Right atrium auricular region (tissue), 2 donors: Measurements from ENCODE around the gene HDAC9. TPM values are rescaled to one million over a fixed set of nuclear protein-coding genes. Genes with fewer than 3 reads are reported as not detected.

Experiments used
- DNase-seq: peaks from one replicate; pipeline ENCODE4 v3.0.0-alpha.2; 2019; ENCODE audit warnings: low spot score
- H3K27ac ChIP-seq, 2 donors: fragments of 200-600 bp; sonication (generic); 1 replicate in 1 of 2; 2 replicates in 1 of 2; pipeline ENCODE4 v1.5.1; 2016 to 2019
- H3K27me3 ChIP-seq, 2 donors: fragments of 200-600 bp; sonication (generic); one replicate each; pipeline versions ENCODE4 v1.5.1 to v1.6.0; 2017 to 2019
- H3K36me3 ChIP-seq: fragments of 200-600 bp; sonication (generic); one replicate; pipeline ENCODE4 v1.5.1; 2016
- H3K4me1 ChIP-seq, 2 donors: fragments of 200-600 bp; sonication (generic); one replicate each; pipeline versions ENCODE4 v1.5.1 to v1.6.0; 2017 to 2019
- H3K4me3 ChIP-seq, 2 donors: fragments of 200-600 bp; sonication (generic); 1 replicate in 1 of 2; 2 replicates in 1 of 2; pipeline ENCODE4 v1.5.1; 2017 to 2019; ENCODE audit warnings: mild to moderate bottlenecking in 1 of 2, moderate library complexity in 1 of 2
- H3K9me3 ChIP-seq, 2 donors: fragments of 200-600 bp; sonication (generic); one replicate each; pipeline ENCODE4 v1.5.1; 2019
- total RNA-seq, 2 donors: library from RNA; depleted of rRNA; stranded (reverse); fragments of >200 nt; gene quantifications; one replicate each; pipeline ENCODE4 v1.1.0, GENCODE V29; 2016
- TF ChIP-seq, protein P1 (sequence below), 2 donors: fragments of 200-600 bp; sonication (generic); IDR thresholded peaks; one replicate each; pipeline ENCODE4 v1.5.1; 2019; ENCODE audit warnings: antibody characterized with exemption in 2 of 2

HDAC9 gene
- total RNA-seq, 2 donors from 2014 or later = 16.6 to 28.0 TPM

DNA sequence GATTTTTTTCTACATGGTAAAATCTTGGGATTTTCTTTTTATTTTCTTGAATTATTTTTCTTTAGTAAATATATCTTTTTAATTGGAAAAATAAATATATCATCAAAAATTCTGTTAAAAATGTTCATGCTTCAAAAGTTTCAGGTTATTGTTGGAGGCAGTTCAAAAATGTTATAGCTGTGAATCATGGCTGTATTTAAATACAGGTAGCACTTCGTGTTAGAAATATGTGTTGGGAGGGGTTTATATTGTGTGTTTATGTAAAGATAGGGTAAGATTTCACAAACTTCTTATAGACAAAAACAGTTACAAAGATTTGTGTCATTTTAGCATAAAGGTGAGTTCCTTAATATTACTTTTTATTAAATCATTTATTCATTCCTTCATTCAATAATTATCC, 60.4 kb downstream of the HDAC9 start:
- Histone ChIP-seq H3K36me3 (no peaks in the 10 kb centered on the region), H3K4me1 (peaks cover 0 to 14% of the 10 kb centered on the region in 2 donors), H3K27me3 (no peaks in the 10 kb centered on the region), H3K4me3 (no peak overlapping the region), H3K27ac (no peak overlapping the region), H3K9me3 (no peaks in the 10 kb centered on the region)
- no peak for DNase-seq
- TF ChIP-seq, protein P1, sequence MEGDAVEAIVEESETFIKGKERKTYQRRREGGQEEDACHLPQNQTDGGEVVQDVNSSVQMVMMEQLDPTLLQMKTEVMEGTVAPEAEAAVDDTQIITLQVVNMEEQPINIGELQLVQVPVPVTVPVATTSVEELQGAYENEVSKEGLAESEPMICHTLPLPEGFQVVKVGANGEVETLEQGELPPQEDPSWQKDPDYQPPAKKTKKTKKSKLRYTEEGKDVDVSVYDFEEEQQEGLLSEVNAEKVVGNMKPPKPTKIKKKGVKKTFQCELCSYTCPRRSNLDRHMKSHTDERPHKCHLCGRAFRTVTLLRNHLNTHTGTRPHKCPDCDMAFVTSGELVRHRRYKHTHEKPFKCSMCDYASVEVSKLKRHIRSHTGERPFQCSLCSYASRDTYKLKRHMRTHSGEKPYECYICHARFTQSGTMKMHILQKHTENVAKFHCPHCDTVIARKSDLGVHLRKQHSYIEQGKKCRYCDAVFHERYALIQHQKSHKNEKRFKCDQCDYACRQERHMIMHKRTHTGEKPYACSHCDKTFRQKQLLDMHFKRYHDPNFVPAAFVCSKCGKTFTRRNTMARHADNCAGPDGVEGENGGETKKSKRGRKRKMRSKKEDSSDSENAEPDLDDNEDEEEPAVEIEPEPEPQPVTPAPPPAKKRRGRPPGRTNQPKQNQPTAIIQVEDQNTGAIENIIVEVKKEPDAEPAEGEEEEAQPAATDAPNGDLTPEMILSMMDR (IDR thresholded peaks at IDR 0.05) = no peak

DNA sequence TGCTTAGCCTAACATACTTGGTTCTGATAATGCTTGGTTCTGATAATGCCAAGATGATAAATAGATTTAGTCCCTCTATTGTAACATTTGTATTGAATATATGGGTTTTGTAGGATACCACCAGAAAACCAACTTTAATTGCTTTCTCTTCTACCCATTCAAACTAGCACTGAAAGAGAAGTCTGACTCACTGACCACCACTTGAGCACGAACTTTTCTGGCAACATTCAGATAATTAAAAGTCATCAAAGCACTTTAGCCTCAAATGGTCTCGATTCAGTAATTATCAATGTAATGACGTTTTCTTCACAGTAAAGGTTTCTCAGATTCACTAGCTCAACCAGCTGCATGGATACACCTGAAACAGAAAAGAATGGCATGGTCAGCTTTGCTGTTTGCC, 63.0 kb downstream of the HDAC9 start:
- no peak for DNase-seq
- Histone ChIP-seq H3K4me1 (peaks cover 0 to 4% of the 10 kb centered on the region in 2 donors), H3K36me3 (no peaks in the 10 kb centered on the region), H3K27me3 (no peaks in the 10 kb centered on the region), H3K4me3 (no peak overlapping the region), H3K27ac (no peak overlapping the region), H3K9me3 (no peaks in the 10 kb centered on the region)
- TF ChIP-seq, protein P1 (IDR thresholded peaks at IDR 0.05) = no peak

DNA sequence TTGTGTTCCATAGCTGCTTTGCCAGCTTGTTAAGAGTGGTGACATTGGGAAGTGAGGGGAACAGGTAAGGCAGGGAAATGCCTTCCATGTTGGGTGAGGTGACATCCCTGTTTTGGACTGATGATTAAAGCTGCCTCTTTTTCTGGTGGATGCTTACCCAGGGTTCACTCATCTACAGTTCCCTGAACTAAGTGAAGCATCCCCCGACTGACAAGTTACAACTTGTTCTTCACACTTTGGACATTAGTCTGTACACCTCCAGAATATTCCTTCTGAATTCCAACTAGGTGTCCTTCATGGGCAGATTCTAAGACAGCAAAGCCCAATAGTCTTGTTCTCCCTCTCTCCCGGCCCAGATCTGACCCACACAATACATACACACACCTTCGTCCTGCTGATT, 63.4 kb downstream of the HDAC9 start:
- no peak for DNase-seq
- H3K27me3 ChIP-seq = no peaks in the 10 kb centered on the region
- H3K9me3 ChIP-seq = no peaks in the 10 kb centered on the region
- TF ChIP-seq, protein P1 (IDR thresholded peaks at IDR 0.05) = no peak
- H3K27ac ChIP-seq = no peak overlapping the region
- no peak overlapping the region for H3K4me3 ChIP-seq
- peaks cover 0 to 4% of the 10 kb centered on the region in 2 donors for H3K4me1 ChIP-seq
- H3K36me3 ChIP-seq = no peaks in the 10 kb centered on the region

DNA sequence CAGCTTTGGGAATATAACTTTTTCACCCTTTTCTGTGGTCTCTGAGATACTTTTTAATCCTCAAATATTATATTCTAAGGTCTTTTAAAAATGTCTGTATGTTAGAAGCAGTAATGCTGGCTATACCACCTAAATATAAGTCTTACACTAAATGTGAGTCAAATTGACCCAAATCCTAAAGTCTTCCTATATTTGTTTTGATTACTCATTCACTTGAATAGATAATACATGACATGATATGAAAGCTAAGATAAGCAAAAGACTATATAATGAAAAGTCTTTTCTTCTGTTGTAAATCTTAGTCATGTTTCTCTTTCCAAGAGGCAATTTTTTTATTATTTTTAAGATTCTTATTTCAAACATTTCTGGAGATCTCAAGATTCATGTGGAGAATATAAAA, 64.2 kb downstream of the HDAC9 start:
- TF ChIP-seq, protein P1 (IDR thresholded peaks at IDR 0.05) = no peak
- Histone ChIP-seq H3K9me3 (no peaks in the 10 kb centered on the region), H3K36me3 (no peaks in the 10 kb centered on the region), H3K27me3 (no peaks in the 10 kb centered on the region), H3K4me3 (no peak overlapping the region), H3K27ac (no peak overlapping the region), H3K4me1 (peaks cover 0 to 4% of the 10 kb centered on the region in 2 donors)
- DNase-seq = no peak

DNA sequence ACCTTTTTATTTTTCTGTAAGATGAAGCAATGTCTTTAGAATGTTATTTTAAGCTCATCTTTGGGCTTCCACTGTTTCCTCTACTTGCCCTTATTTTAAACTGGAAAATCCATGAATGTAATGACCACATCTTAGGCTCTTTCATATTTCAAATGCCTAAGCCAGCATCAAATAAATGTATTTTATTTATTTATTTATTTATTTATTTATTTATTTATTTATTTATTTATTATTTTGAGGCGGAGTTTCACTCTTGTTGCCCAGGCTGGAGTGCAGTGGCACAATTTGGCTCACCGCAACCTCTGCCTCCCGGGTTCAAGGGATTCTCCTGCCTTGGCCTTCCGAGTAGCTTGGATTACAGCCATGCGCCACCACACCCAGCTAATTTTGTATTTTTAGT, 69.2 kb downstream of the HDAC9 start:
- Histone ChIP-seq H3K27ac (no peak overlapping the region), H3K4me1 (no peaks in the 10 kb centered on the region), H3K36me3 (no peaks in the 10 kb centered on the region), H3K9me3 (no peaks in the 10 kb centered on the region), H3K27me3 (no peaks in the 10 kb centered on the region), H3K4me3 (no peak overlapping the region)
- TF ChIP-seq, protein P1 (IDR thresholded peaks at IDR 0.05) = no peak
- DNase-seq = no peak

DNA sequence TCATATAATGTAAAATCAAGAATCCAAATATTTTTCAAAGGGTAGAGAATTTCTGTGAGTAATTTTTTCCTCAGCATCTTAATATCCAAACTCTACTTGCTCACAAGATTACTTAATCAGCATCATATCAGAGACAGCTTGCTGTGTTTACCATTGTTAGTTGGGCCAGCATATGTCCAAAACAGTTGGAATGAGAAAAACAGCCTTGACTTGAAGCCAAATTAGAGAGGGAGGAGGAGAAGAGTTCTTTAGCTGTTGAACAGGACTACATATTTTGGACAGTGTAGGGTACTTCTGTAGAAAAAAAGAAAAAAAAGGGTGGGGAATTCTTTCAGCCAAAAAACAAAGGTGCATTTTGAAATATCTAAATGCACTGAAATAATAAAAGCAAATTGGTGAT, 69.8 kb downstream of the HDAC9 start:
- H3K9me3 ChIP-seq = no peaks in the 10 kb centered on the region
- H3K27me3 ChIP-seq = no peaks in the 10 kb centered on the region
- H3K4me1 ChIP-seq = no peaks in the 10 kb centered on the region
- TF ChIP-seq, protein P1 (IDR thresholded peaks at IDR 0.05) = no peak
- H3K36me3 ChIP-seq = no peaks in the 10 kb centered on the region
- H3K4me3 ChIP-seq = no peak overlapping the region
- H3K27ac ChIP-seq = no peak overlapping the region
- DNase-seq = no peak
